Activated CD8-positive, alpha-beta memory T cell treated with anti-CD3 and anti-CD28 coated beads for 36 hours (primary cell): ENCODE results near the gene PRDX1. TPM values are rescaled to one million over a fixed set of nuclear protein-coding genes. Genes with fewer than 3 reads are reported as not detected.
"Not testable (repeated sequence)": the region's sequence is repeated elsewhere in the genome, so short reads cannot be mapped to it uniquely, and the experiment has no call there.

ENCODE experiments used
- CTCF ChIA-PET: fragments of 350-600 bp; sonication (Branson Sonifier 250); formaldehyde crosslinking; loops from one replicate; lab custom pipeline; 2021; ENCODE audit warnings: antibody characterized with exemption; lab: Charles Lee
- POLR2A ChIA-PET: fragments of 350-600 bp; sonication (Branson Sonifier 250); formaldehyde crosslinking; loops from one replicate; lab custom pipeline; 2021; ENCODE audit warnings: antibody characterized with exemption; lab: Charles Lee
- total RNA-seq, 2 experiments: library from RNA; stranded (reverse); gene quantifications; one replicate each; pipeline ENCODE4 v1.2.3, GENCODE V29; 2021

PRDX1 gene
- total RNA-seq, 2 experiments from 2014 or later, result 778 to 788 TPM

GRCh38 chr1:45490626-45491486 lies 30.8 kb downstream of the PRDX1 start, which contains the start of gene TESK2:
Gene TESK2, minus strand, starts transcription at chr1:45491163. Its CDS starts 33,378 bp downstream, at chr1:45457785.
- ChIA-PET POLR2A (interaction anchor here (0.6 to 1.7 kb wide), 5 partner anchors 9 to 150 kb away, joined by 4 to 5 read pairs (median 5); partner anchors contain the start of genes CCDC163, MMACHC, NASP and PRDX1), CTCF (interaction anchor here (0.6 to 4.8 kb wide), 10 partner anchors 31 to 187 kb away, joined by 3 to 41 read pairs (median 3); partner anchors contain the start of genes MUTYH, PRDX1 and TOE1)

- ChIA-PET CTCF (interaction anchor here (0.6 to 4.8 kb wide), 6 partner anchors 74 to 186 kb away, joined by 3 to 41 read pairs (median 3); partner anchors contain the start of genes MUTYH and TOE1), POLR2A (interaction anchor here (1.2 kb wide), 1 partner anchor 10 kb away, joined by 5 read pairs; the partner anchor contains the start of genes CCDC163 and MMACHC)
These were observed 31.5 kb downstream of the PRDX1 start for GRCh38 chr1:45490121-45490625.

GRCh38 chr1:45489379-45489778 lies 32.3 kb downstream of the PRDX1 start:
- ChIA-PET POLR2A (interaction anchor here (0.6 kb wide), 2 partner anchors 95 to 199 kb away, joined by 3 to 7 read pairs; no protein-coding TSS in a partner anchor), CTCF (interaction anchor here (1.0 to 4.8 kb wide), 3 partner anchors 44 to 129 kb away, joined by 3 to 41 read pairs (median 5); no protein-coding TSS in a partner anchor)

- CTCF ChIA-PET, result interaction anchor here (0.7 to 4.8 kb wide), 4 partner anchors 44 to 129 kb away, joined by 3 to 41 read pairs (median 4); no protein-coding TSS in a partner anchor
These were observed 32.9 kb downstream of the PRDX1 start for GRCh38 chr1:45488666-45489377.

GRCh38 chr1:45485949-45486348 lies 35.7 kb downstream of the PRDX1 start:
- CTCF ChIA-PET, result interaction anchor here (0.7 kb wide), 1 partner anchor 388 kb away, joined by 3 read pairs; no protein-coding TSS in a partner anchor
- POLR2A ChIA-PET, result no interaction called here

More at GRCh38 chr1:45488666-45489377, 32.9 kb downstream of the PRDX1 start:
- POLR2A ChIA-PET, result interaction anchor here (0.6 kb wide), 2 partner anchors 96 to 200 kb away, joined by 3 to 7 read pairs; no protein-coding TSS in a partner anchor

GRCh38 chr1:45479039-45479748 lies 42.5 kb downstream of the PRDX1 start:
- ChIA-PET POLR2A (no interaction called here), CTCF (no interaction called here)

- CTCF ChIA-PET, result no interaction called here
- POLR2A ChIA-PET, result no interaction called here
These were observed 43.4 kb downstream of the PRDX1 start for GRCh38 chr1:45478121-45478814.

- ChIA-PET POLR2A (interaction anchor here (0.6 kb wide), 1 partner anchor 167 kb away, joined by 3 read pairs; no protein-coding TSS in a partner anchor), CTCF (no interaction called here)
These were observed 44.0 kb downstream of the PRDX1 start for GRCh38 chr1:45477646-45478045.

- POLR2A ChIA-PET, result not testable (repeated sequence)
- CTCF ChIA-PET, result interaction anchor here (1.2 kb wide), 1 partner anchor 19 kb away, joined by 3 read pairs; no protein-coding TSS in a partner anchor
These were observed 47.5 kb downstream of the PRDX1 start for GRCh38 chr1:45474194-45474593.

- CTCF ChIA-PET, result interaction anchor here (1.2 kb wide), 1 partner anchor 20 kb away, joined by 3 read pairs; no protein-coding TSS in a partner anchor
- POLR2A ChIA-PET, result no interaction called here
These were observed 48.4 kb downstream of the PRDX1 start for GRCh38 chr1:45473302-45473701.

GRCh38 chr1:45470306-45470798 lies 51.3 kb downstream of the PRDX1 start:
- CTCF ChIA-PET, result interaction anchor here (0.9 kb wide), 1 partner anchor 23 kb away, joined by 3 read pairs; no protein-coding TSS in a partner anchor
- POLR2A ChIA-PET, result no interaction called here

- CTCF ChIA-PET, POLR2A ChIA-PET: not testable (repeated sequence)
These were observed 54.3 kb downstream of the PRDX1 start for GRCh38 chr1:45467353-45467752.

GRCh38 chr1:45465277-45465676 lies 56.4 kb downstream of the PRDX1 start:
- POLR2A ChIA-PET, result no interaction called here
- CTCF ChIA-PET, result no interaction called here

Other genes starting within 250 kb of the PRDX1 start
- gene HPDL, start 195.0 kb downstream of the PRDX1 start, total RNA-seq, result 10 to 100 TPM; 52.1 to 55.2 TPM
- 10 to 100 TPM; 51.3 to 52.0 TPM for gene TOE1, start 181.7 kb downstream of the PRDX1 start, total RNA-seq
- gene MUTYH, start 181.4 kb downstream of the PRDX1 start, total RNA-seq, result 10 to 100 TPM; 62.9 to 64.5 TPM
- 1 to 10 TPM; 2.5 to 2.9 TPM for gene TESK2, start 30.7 kb downstream of the PRDX1 start, total RNA-seq
- gene CCDC163, start 21.8 kb downstream of the PRDX1 start, total RNA-seq, result 1 to 10 TPM; 5.2 to 5.3 TPM
- gene MMACHC, start 21.6 kb downstream of the PRDX1 start, total RNA-seq, result 1 to 10 TPM; 8.1 to 8.9 TPM
- 100 to 1,000 TPM; 188 to 203 TPM for gene AKR1A1, start 28.9 kb upstream of the PRDX1 start, total RNA-seq
- 100 to 1,000 TPM; 245 to 252 TPM for gene NASP, start 62.2 kb upstream of the PRDX1 start, total RNA-seq
- gene CCDC17, start 102.2 kb upstream of the PRDX1 start, total RNA-seq, result 1 to 10 TPM; 1.3 to 1.7 TPM
- 100 to 1,000 TPM; 102 to 103 TPM for gene GPBP1L1, start 164.6 kb upstream of the PRDX1 start, total RNA-seq
- gene TMEM69, start 166.3 kb upstream of the PRDX1 start, total RNA-seq, result 10 to 100 TPM; 41.3 to 43.8 TPM
- gene IPP, start 228.8 kb upstream of the PRDX1 start, total RNA-seq, result 10 to 100 TPM; 16.5 to 16.6 TPM